ENCODE results near the gene NSD1. TPM values are rescaled to one million over a fixed set of nuclear protein-coding genes. Genes with fewer than 3 reads are reported as not detected.

Gene NSD1
- total and polyA plus RNA-seq, 9 of the 15 experiments (the other 6 are each of a cell fraction or from before 2014, with no cell fraction given): 3.8 to 51.0 (median 24.7) TPM

DNA sequence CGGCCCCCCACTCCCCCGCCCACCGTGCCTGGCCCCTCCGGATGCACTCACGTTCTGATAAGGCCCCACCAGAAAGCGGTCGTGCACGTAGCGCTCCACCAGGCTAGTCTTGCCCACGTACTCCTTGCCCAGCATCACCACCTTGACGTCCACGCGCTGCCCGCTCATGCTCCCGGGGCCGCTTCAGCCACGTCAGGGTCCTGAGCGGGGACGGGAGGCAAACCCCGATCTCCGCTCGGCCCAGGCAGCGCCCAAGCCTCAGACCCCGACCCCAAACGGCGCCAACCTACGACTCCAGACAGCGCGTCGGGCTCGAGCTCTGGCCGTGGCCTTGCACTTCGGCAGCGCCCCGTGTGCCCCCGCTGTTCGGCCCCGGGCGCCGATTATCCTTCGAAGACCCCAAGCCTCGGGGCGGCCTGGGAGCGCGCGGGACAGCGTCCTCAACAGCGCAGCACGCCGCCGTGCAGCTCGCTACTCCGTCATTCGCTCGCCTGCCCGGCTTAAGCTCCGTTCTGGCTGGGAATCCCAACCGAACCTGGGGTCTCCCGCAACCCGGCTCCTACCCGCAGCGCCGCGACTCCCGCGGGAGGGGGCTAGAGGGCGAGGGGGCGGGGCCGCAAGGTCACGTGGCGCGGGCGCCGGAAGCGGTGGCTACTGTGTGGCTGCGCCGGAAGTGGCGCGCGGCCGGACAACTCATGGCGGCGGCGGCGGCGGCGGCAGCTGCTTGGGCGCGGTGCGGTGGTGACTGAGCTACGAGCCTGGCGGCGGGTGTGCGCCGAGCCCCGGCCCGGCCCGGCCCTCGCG is 169.8 kb downstream of the NSD1 start, which contains the start of the genes PRELID1 and RAB24 (continued):
- TF ChIP-seq, protein P1, sequence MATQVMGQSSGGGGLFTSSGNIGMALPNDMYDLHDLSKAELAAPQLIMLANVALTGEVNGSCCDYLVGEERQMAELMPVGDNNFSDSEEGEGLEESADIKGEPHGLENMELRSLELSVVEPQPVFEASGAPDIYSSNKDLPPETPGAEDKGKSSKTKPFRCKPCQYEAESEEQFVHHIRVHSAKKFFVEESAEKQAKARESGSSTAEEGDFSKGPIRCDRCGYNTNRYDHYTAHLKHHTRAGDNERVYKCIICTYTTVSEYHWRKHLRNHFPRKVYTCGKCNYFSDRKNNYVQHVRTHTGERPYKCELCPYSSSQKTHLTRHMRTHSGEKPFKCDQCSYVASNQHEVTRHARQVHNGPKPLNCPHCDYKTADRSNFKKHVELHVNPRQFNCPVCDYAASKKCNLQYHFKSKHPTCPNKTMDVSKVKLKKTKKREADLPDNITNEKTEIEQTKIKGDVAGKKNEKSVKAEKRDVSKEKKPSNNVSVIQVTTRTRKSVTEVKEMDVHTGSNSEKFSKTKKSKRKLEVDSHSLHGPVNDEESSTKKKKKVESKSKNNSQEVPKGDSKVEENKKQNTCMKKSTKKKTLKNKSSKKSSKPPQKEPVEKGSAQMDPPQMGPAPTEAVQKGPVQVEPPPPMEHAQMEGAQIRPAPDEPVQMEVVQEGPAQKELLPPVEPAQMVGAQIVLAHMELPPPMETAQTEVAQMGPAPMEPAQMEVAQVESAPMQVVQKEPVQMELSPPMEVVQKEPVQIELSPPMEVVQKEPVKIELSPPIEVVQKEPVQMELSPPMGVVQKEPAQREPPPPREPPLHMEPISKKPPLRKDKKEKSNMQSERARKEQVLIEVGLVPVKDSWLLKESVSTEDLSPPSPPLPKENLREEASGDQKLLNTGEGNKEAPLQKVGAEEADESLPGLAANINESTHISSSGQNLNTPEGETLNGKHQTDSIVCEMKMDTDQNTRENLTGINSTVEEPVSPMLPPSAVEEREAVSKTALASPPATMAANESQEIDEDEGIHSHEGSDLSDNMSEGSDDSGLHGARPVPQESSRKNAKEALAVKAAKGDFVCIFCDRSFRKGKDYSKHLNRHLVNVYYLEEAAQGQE (IDR thresholded peaks at IDR 0.05; ENCODE audit: borderline replicate concordance): peak; percentile 84
- TF ChIP-seq, protein P1 (CRISPR knock-in tag; IDR thresholded peaks at IDR 0.05; ENCODE audit: low read depth): no peak
- TF ChIP-seq NFXL1 (CRISPR knock-in tag; IDR thresholded peaks at IDR 0.05): no peak
- TF ChIP-seq TEAD2 (tag; IDR thresholded peaks at IDR 0.05): no peak
- no peak for TF ChIP-seq IRF2 (CRISPR knock-in tag; IDR thresholded peaks at IDR 0.05)
- TF ChIP-seq, protein P2, sequence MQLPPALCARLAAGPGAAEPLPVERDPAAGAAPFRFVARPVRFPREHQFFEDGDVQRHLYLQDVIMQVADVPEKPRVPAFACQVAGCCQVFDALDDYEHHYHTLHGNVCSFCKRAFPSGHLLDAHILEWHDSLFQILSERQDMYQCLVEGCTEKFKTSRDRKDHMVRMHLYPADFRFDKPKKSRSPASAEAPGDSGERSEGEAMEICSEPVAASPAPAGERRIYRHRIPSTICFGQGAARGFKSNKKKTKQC (CRISPR knock-in tag; IDR thresholded peaks at IDR 0.05): peak; percentile 64
- peak; percentile 81 for TF ChIP-seq EP400 (IDR thresholded peaks at IDR 0.05)
- TF ChIP-seq FIP1L1 (IDR thresholded peaks at IDR 0.05; ENCODE audit: low read depth, low read length, poor library complexity, severe bottlenecking): peak; percentile 64
- TF ChIP-seq EWSR1 (IDR thresholded peaks at IDR 0.05; ENCODE audit: borderline replicate concordance, low read depth, partially characterized antibody): no peak
- no peak for TF ChIP-seq HBP1 (CRISPR knock-in tag; IDR thresholded peaks at IDR 0.05)
- no peak for TF ChIP-seq SP2 (IDR thresholded peaks at IDR 0.05; ENCODE audit: extremely low read depth, low read depth, low read length, poor library complexity, severe bottlenecking)
- TF ChIP-seq CEBPZ (IDR thresholded peaks at IDR 0.05; ENCODE audit: borderline replicate concordance, low read depth, low read length): no peak
- TF ChIP-seq SIRT6 (IDR thresholded peaks at IDR 0.05; ENCODE audit: low read depth, low read length): no peak

Data from K562 (cell line).